NCI-H446 (cell line): Measurements from ENCODE around the gene MED16.

Experiments used
- DNase-seq, 2 experiments: peaks; one replicate each; lab custom pipeline; 2025; lab: John Stamatoyannopoulos, UW

The MED16 gene

GRCh38 chr19:871446-872265 is 21.3 kb downstream of the MED16 start:
- no peak for DNase-seq

DNA sequence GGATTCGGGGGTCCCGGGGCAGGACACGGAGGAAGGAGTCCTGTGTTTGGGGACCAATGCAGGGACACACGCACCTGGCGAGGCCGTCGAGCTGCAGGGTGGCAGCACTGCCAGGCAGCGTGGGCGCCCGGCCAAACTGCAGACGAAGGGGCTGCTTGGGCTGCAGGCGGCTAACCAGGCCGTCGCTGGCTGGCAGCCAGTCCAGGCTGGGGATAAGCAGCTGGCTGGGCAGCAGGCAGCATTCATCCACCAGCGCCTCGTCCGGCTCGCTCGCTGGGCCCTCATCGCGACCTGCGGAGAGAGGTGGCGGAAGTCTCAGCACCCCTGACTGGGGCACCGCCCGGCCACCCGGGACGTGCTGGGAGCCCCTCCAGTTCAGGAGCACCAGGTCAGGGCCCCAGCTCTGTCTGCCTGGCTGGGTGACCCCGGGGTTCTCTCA is 22.0 kb downstream of the MED16 start:
- peak in 1 of 2 experiments; percentile 85 for DNase-seq

- no peak for DNase-seq
Observed at GRCh38 chr19:870314-870713, 22.7 kb downstream of the MED16 start.

DNA sequence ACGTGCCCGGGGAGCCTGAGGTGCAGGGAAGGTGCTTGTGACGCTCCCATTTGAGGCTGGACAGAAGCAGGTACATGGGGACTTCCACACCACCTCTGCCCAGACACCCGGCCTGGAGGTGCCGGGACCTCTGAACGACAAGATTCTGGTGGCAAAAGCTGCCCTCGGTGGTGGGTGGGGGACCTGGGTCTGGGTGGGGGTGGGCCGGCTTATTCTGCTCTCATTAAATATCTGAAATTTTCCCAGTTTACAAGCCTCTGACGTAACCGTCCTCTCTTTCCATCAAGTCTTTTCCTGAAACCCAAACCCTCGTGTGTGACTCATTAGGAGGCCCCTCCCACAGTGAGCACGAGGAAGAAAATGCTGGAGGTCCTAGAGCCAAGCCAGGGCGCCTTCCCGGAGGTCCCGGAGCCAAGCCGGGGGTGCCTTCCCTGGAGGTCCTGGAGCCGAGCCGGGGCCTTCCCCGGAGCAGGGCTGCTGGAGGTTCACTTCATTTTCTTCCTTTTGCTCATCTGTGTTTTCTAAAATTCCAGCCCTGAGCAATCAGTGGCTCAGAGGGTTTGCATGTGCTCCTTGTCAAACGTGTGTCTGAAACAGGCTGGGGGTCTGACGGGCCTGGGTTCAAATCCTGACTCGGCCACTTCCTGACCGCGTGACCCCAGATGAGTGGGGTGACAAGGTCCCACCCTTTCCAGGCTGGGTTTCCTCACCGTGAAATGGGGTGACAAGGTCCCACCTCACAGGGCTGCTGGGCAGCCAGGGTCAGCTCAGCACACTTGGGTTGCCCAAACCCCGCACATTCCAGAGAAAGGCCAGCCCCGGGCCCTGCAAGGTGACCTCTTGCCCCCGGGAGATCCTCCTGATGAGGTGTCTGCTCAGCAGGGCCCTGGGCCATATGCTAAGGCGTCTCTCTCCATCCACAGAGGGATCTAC is 23.5 kb downstream of the MED16 start:
- DNase-seq: no peak

DNA sequence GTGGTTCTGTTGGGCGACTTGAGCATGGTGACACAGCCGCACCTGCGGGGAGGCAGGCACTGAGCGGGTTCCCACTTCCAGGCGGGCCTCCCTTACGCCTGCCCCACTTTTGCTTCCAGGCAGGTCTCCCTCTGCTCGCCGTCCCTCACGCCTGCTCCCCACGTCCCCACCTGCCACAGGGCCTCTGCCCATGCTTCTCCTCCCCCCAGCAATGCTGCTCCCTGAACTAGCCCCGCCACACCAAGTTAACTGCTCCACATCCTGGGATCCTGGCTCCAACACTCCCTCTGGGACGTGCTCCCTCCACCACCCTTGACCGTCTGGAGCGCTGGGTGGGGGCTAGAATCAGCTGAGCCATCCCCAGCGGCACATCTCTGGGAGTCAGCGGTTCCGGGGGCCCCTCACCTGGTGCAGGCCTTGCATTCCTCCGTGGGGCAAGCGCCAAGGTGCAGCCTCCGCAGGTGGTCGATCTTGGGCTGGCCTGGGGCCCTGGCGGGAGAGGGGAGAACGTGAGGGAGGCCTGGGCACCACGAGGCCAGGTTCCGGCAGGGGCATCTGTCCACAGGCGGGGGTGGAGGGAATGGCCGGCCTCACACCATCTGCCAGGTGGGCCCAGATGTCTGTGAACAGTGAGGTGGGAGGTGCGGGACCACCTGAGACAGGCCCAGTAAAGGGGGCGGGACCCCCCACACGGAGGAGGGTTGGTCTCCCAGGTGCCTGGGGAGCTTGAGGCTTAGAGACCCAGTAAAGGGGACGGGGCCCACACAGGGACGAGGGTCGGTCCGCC is 24.3 kb downstream of the MED16 start:
- DNase-seq: no peak

DNA sequence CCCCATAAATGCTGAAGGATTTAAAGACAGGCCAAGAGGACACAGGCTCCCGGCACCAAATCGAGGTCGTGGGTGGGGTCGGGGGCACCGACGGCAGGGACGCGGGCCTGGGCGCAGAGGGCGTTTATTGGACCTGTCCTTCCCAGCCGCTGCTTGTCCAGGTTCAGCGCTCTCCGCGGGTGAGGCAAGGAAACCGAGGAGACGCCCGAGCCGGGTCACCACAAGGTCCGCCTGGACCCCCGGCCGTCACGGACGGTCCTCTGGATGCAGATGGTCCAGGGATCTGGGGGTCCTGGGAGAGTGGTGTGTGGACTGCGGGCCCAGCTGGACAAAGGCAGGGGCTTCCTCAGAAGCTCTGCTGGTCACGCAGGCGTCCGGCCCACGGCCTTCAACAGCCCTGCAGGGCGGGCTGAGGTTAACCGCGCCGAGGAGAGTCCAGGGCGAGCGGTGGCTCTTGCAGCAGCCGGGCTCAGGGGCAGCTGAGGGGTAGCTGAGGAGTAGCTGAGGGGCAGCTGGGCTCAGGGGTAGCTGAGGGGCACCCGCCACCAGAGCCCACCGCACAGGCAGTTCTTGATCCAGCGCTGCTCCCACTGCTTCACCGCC is 25.0 kb downstream of the MED16 start:
- DNase-seq: no peak

DNA sequence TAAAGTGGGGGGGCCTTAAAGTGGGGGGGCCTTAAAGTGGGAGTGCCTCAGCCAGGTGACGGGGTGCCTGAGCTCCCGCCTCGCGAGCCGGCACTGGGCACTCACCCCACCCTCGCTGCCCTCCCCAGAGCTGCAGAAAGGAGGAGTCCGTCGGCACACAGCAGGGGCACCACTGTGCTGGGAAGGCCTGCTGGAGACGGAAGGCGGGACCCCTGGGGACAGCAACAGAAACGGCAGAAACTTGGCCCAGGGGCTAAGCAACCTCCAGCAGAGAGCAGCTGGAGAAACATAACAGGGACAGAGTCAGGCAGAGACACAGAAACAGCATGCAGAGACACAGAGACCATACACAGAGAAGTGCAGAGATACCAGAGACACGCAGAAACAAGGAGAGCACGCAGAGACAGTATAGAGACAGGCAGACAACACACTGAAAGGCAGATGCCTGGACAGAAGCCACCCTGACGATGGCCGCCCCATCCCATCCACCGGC is 25.6 kb downstream of the MED16 start:
- DNase-seq: no peak

GRCh38 chr19:866769-867300 is 26.2 kb downstream of the MED16 start:
- DNase-seq: no peak

DNA sequence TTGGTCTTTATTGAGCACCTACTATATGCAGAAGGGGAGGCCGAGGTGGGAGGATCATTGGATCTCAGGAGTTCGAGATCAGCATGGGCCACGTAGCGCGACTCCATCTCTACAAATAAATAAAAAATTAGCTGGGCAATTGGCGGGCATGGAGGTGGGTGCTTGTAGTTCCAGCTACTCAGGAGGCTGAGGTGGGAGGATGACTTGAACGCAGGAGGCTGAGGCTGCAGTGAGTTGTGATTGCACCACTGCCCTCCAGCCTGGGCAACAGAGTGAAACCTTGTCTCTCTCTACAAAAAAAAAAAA is 29.7 kb downstream of the MED16 start:
- no peak for DNase-seq

GRCh38 chr19:862581-863314 is 30.2 kb downstream of the MED16 start:
- no peak for DNase-seq

DNA sequence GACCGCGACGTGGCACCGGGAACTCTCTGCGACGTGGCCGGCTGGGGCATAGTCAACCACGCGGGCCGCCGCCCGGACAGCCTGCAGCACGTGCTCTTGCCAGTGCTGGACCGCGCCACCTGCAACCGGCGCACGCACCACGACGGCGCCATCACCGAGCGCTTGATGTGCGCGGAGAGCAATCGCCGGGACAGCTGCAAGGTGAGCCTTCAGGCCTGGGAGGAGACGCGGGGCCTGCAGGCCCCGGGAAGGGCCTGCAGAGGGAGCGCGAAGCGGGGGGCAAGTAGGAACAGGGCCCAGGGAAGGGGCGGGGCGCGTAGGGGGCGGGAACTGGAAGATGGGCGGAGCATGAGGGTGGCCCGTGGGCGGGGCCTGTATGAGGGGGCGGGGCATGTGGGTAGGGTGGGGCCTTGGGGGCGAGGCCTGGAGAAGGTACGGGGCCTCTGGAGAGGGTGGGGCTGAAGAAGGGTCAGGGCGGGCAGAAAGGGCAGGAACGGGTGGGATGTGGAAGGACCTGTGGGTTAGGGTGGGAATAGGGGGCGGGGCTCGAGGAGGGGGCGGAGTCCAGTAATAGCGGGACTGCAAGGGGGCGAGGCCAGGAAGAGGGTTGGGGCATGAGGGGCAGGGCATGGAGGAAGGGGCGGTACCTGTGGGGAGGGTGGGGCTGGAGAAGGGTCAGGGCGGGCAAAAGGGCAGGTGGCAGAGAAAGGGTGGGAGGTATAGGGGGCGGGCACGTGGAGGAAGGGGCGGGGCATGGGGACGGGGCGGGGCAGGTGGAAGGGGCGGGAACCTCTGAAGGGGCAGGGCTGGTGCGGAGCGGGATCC is 31.0 kb downstream of the MED16 start:
- no peak for DNase-seq

- DNase-seq: no peak
Observed at GRCh38 chr19:861141-861755, 31.7 kb downstream of the MED16 start.

DNA sequence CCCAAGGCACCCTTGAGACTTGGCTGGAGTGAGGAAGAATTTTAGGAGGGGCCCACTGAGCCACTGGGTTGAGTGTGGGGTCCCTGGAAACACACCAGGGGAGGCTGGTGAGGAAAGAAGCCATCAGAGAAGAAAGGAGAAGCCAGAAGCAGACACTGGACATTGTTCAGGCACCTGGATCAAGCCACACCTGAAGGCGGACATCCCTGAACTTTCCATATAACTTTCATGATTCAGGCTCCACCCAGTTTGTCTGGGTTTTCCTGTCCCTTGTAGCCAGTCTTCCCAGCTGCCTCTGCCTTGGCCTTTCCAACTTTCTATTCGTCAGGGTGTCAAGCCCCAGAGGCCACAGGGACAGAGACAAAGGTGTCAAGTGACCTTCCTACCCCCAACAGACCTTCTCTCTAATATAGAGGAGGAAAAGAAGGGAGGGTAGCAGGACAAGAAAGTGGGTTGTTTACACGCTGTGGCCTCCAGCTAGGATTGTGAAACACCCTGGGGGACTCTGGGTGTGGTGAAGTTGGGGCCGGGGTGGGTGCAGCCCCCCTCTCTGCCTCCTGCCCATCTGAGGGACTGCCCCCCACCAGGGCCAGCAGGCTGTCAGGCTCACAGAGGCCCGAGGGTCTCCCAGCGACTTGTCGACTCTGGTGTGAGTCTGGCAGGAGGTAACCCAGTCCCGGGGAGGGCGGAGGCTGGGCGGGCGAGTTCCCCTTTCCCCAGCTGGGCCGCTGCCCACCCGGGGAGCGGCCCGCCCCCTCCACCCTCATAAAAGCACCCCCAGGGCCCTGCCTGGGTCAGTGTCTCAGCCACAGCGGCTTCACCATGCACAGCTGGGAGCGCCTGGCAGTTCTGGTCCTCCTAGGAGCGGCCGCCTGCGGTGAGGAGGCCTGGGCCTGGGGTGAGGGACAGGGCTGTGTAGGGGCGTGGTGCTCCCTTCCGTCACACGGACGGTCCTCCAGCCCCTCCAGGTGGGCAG is 33.8 kb downstream of the MED16 start, which contains the start of gene CFD:
TSS of gene CFD (plus strand) at position 797 of the 976 bp plus-strand sequence. CDS start at position 823, 26 bp downstream.
- no peak for DNase-seq

DNA sequence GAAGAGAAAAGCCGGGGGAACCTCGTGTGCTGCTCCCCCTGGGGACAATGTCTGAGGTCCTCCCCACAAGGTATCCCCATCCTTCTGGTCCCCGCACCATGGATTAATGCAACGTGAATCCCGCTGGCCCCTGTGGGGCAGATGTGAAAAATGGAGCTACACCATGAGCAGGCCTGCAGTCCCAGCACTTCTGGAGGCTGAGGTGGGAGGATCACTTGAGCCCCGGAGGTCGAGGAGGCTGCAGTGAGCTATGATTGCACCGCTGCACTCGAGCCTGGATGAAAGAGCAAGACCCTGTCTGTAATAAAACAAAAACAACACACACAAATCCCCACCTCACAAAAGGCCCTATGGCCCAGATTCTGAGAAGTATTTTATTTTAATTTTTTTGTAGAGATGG is 34.7 kb downstream of the MED16 start:
- DNase-seq: no peak

- DNase-seq: no peak
Observed at GRCh38 chr19:855566-856120, 37.3 kb downstream of the MED16 start.

- DNase-seq: no peak
Observed at GRCh38 chr19:855142-855541, 37.8 kb downstream of the MED16 start.

DNA sequence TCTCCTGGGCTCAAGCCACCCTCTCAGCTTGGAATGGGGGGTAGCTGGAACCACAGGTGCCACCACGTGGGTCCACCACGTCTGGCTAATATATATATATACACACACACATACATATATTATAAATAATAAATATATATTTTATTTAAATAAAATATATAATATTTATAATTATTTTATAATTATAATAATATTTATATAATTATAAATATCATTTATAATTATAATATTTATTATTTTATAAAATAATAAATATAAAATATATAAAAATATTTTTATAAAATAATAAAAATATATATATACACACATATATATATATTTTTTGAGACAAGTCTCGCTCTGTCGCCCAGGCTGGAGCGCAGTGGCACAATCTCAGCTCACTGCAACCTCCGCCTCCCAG is 38.4 kb downstream of the MED16 start:
- DNase-seq: no peak
